Cardiac muscle cell (in vitro differentiated cells and primary cell): ENCODE measurements around the gene HOXC5. TPM values are rescaled to one million over a fixed set of nuclear protein-coding genes. Genes with fewer than 3 reads are reported as not detected.

ENCODE experiments used
- DNase-seq, 2 donors: peaks; one replicate each; pipeline versions ENCODE4 v3.0.0 to v3.0.0-alpha.2; 2010 to 2017; ENCODE audit warnings: low read depth in 1 of 2, low spot score in 1 of 2
- H3K27ac ChIP-seq: fragments of 200-600 bp; sonication (generic); 2 replicates; pipeline ENCODE4 v1.5.1; 2016
- H3K27me3 ChIP-seq: fragments of 200-600 bp; sonication (generic); 2 replicates; pipeline ENCODE4 v1.6.0; 2016; ENCODE audit warnings: control low read depth
- H3K36me3 ChIP-seq: fragments of 200-600 bp; sonication (generic); 2 replicates; pipeline ENCODE4 v1.5.1; 2016; ENCODE audit warnings: control low read depth
- H3K4me1 ChIP-seq: fragments of 200-600 bp; sonication (generic); 2 replicates; pipeline ENCODE4 v1.8.1; 2017; ENCODE audit warnings: low read depth, mild to moderate bottlenecking, mixed run types
- H3K4me3 ChIP-seq: fragments of 200-600 bp; sonication (generic); 2 replicates; pipeline ENCODE4 v1.5.1; 2016; ENCODE audit warnings: mild to moderate bottlenecking
- H3K9me3 ChIP-seq: fragments of 200-600 bp; sonication (generic); 2 replicates; pipeline ENCODE4 v1.5.1; 2017; ENCODE audit warnings: low read depth, mild to moderate bottlenecking, control low read depth
- CTCF ChIP-seq: IDR thresholded peaks from 2 replicates; pipeline ENCODE4 v1.5.1; 2012; ENCODE audit warnings: low read depth, mild to moderate bottlenecking, low read length
- polyA plus RNA-seq: library from polyadenylated mRNA; unstranded; fragments of >200 nt; fragmentation: Nextera tagmentation; extraction: Ambion mirVana; gene quantifications from 2 replicates; pipeline ENCODE4 v1.2.1, GENCODE V29; 2016
- total RNA-seq: library from RNA; depleted of rRNA; stranded (reverse); fragments of >200 nt; gene quantifications from 2 replicates; pipeline ENCODE4 v1.2.3, GENCODE V29; 2016

HOXC5 gene
- total and polyA plus RNA-seq, 2 experiments from 2014 or later, result not detected

- Histone ChIP-seq H3K27ac (no peak overlapping the region), H3K4me1 (no peaks in the 10 kb centered on the region), H3K27me3 (peaks cover 95% of the 10 kb centered on the region), H3K9me3 (no peaks in the 10 kb centered on the region), H3K36me3 (no peaks in the 10 kb centered on the region), H3K4me3 (no peak overlapping the region)
- no peak for TF ChIP-seq CTCF
- no peak for DNase-seq
Measured at GRCh38 chr12:54065677-54066076, 32.8 kb downstream of the HOXC5 start.

GRCh38 chr12:54066408-54066807 lies 33.6 kb downstream of the HOXC5 start:
- Histone ChIP-seq H3K27me3 (peaks cover 95% of the 10 kb centered on the region), H3K4me3 (no peak overlapping the region), H3K36me3 (no peaks in the 10 kb centered on the region), H3K9me3 (no peaks in the 10 kb centered on the region), H3K4me1 (no peaks in the 10 kb centered on the region), H3K27ac (no peak overlapping the region)
- no peak for DNase-seq
- TF ChIP-seq CTCF, result no peak

GRCh38 chr12:54068418-54069070 lies 35.7 kb downstream of the HOXC5 start:
- TF ChIP-seq CTCF, result no peak
- no peak overlapping the region for H3K27ac ChIP-seq
- no peak for DNase-seq
- H3K4me3 ChIP-seq, result no peak overlapping the region
- H3K27me3 ChIP-seq, result peaks cover 95% of the 10 kb centered on the region
- no peaks in the 10 kb centered on the region for H3K36me3 ChIP-seq
- H3K4me1 ChIP-seq, result no peaks in the 10 kb centered on the region
- no peaks in the 10 kb centered on the region for H3K9me3 ChIP-seq

- no peak for TF ChIP-seq CTCF
- Histone ChIP-seq H3K36me3 (no peaks in the 10 kb centered on the region), H3K27ac (no peak overlapping the region), H3K4me3 (no peak overlapping the region), H3K9me3 (no peaks in the 10 kb centered on the region), H3K4me1 (no peaks in the 10 kb centered on the region), H3K27me3 (peaks cover 96% of the 10 kb centered on the region)
- no peak for DNase-seq
Measured at GRCh38 chr12:54071942-54072341, 39.1 kb downstream of the HOXC5 start.

- H3K27me3 ChIP-seq, result peaks cover 99% of the 10 kb centered on the region
- TF ChIP-seq CTCF, result no peak
- no peak for DNase-seq
- H3K36me3 ChIP-seq, result no peaks in the 10 kb centered on the region
- no peak overlapping the region for H3K27ac ChIP-seq
- no peaks in the 10 kb centered on the region for H3K4me1 ChIP-seq
- no peak overlapping the region for H3K4me3 ChIP-seq
- no peaks in the 10 kb centered on the region for H3K9me3 ChIP-seq
Measured at GRCh38 chr12:54074308-54074707, 41.5 kb downstream of the HOXC5 start.

- Histone ChIP-seq H3K36me3 (no peaks in the 10 kb centered on the region), H3K27me3 (peaks cover 99% of the 10 kb centered on the region), H3K4me1 (no peaks in the 10 kb centered on the region), H3K27ac (no peak overlapping the region), H3K4me3 (no peak overlapping the region), H3K9me3 (no peaks in the 10 kb centered on the region)
- TF ChIP-seq CTCF, result no peak
- DNase-seq, result no peak
Measured at GRCh38 chr12:54075409-54075808, 42.6 kb downstream of the HOXC5 start.
